OCI-LY3 (cell line): ENCODE measurements around the gene GPR42.

ENCODE experiments used
- H2AFZ ChIP-seq: fragments of 200-600, 300-600 bp; shearing (Covaris generic); 2 replicates; pipeline ENCODE4 v1.6.0; 2014; ENCODE audit warnings: antibody characterized with exemption, low read depth, low read length
- H3K27ac ChIP-seq: fragments of 200-600, 300-600 bp; sonication (generic); 2 replicates; pipeline ENCODE4 v1.5.1; 2014; ENCODE audit warnings: mild to moderate bottlenecking, low read length, moderate library complexity, mixed read lengths
- H3K27me3 ChIP-seq: fragments of 200-600, 300-600 bp; sonication (generic); 2 replicates; pipeline ENCODE4 v1.6.1; 2014; ENCODE audit warnings: low read depth, low read length, mixed read lengths
- H3K36me3 ChIP-seq: fragments of 200-600, 300-600 bp; sonication (generic); replicated peaks from 2 replicates; pipeline ENCODE3; 2014; ENCODE audit warnings: low read depth, low read length, mixed read lengths
- H3K4me1 ChIP-seq: fragments of 300-600, 200-600 bp; sonication (generic); 2 replicates; pipeline ENCODE4 v1.6.1; 2014; ENCODE audit warnings: low read length, mixed read lengths
- H3K4me2 ChIP-seq: fragments of 200-600, 300-600 bp; sonication (generic); 2 replicates; pipeline ENCODE4 v1.6.1; 2014; ENCODE audit warnings: low read length, mixed read lengths
- H3K4me3 ChIP-seq: fragments of 300-600, 200-600 bp; sonication (generic); 2 replicates; pipeline ENCODE4 v1.5.1; 2014; ENCODE audit warnings: antibody characterized with exemption, mild to moderate bottlenecking, low read length, moderate library complexity
- H3K79me2 ChIP-seq: fragments of 300-600, 200-600 bp; shearing (Covaris generic); 2 replicates; pipeline ENCODE4 v1.6.1; 2014; ENCODE audit warnings: mild to moderate bottlenecking, low read length, mixed read lengths
- H3K9ac ChIP-seq: fragments of 300-600, 200-600 bp; shearing (Covaris generic); 2 replicates; pipeline ENCODE4 v1.6.0; 2014; ENCODE audit warnings: mild to moderate bottlenecking, low read length, moderate library complexity
- H3K9me3 ChIP-seq: fragments of 200-600, 300-600 bp; shearing (Covaris generic); 2 replicates; pipeline ENCODE4 v1.6.1; 2014; ENCODE audit warnings: low read length, mixed read lengths; ENCODE audit not compliant: insufficient read depth
- H4K20me1 ChIP-seq: fragments of 200-600, 300-600 bp; sonication (generic); 2 replicates; pipeline ENCODE4 v1.6.1; 2016; ENCODE audit warnings: low read length, mixed read lengths; ENCODE audit not compliant: insufficient read depth
- CTCF ChIP-seq: fragments of 200-600, 300-600 bp; sonication (generic); IDR thresholded peaks from 2 replicates; pipeline ENCODE4 v1.5.1; 2014; ENCODE audit warnings: antibody characterized with exemption, low read length, low read depth
- EZH2phosphoT487 ChIP-seq: fragments of 200-600 bp; shearing (Covaris generic); IDR thresholded peaks from 2 replicates; pipeline ENCODE4 v1.6.1; 2018; ENCODE audit warnings: antibody characterized with exemption, mixed run types, low read depth

GPR42 gene

GRCh38 chr19:35348911-35349611 is 21.8 kb upstream of the GPR42 start:
- H3K4me3 ChIP-seq, result no peak overlapping the region
- TF ChIP-seq EZH2phosphoT487 (no peak), CTCF (no peak)
- no peaks in the 10 kb centered on the region for H4K20me1 ChIP-seq
- H3K9ac ChIP-seq, result peak overlapping the region; percentile 16; the same call in 1 of the 2 replicates
- peaks cover 43% of the 10 kb centered on the region for H3K36me3 ChIP-seq
- no peak overlapping the region for H2AFZ ChIP-seq
- H3K4me2 ChIP-seq, result peak overlapping the region; percentile 44; the same call in 1 of the 2 replicates
- no peaks in the 10 kb centered on the region for H3K9me3 ChIP-seq
- peak overlapping the region; percentile 97 for H3K27ac ChIP-seq
- H3K4me1 ChIP-seq, result peaks cover 67% of the 10 kb centered on the region
- H3K79me2 ChIP-seq, result no peaks in the 10 kb centered on the region
- no peaks in the 10 kb centered on the region for H3K27me3 ChIP-seq

DNA sequence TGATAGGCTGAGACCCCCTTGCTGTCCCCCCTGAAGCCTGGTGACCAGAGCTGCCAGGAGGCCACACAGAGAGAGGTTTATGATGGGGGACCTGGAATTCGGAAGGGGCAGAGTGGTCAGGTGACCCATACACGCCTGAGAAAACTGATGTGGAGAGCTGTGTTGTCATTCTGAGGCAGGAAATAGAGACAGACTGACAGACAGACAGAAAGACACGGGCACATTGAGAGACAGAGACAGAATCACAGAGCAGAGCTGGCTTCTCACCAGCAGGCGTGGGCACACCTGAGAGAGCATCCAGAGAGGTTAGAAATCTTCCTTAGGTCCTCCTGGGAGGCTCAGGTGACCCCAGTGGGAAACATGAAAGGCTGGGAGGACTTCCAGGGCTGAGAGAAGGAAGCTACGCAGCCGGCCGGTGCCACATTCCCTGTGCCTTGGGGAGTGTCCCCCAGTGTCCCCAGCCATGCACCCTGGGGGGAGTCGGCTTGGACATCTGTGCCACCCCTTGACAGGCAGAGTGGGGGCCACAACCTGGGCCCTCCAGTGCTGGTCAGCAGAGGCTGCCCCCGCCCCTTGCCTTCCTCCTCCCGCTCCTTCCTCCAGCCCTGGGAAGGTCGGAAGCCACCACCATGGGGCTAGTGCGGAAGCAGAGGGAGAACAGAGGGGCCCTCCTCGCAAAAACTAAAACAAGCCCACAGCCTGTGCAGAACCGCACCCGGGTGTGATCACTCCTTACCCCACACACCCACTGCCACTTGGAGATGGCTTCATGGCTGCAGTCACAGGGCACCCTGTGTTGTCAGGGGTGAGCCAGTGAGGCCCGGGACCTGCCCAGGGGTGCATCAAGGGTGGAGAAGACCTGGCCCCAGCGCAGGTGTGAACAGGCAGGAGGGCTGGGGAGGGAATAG is 21.0 kb upstream of the GPR42 start:
- Histone ChIP-seq H3K27ac (peak overlapping the region; percentile 97), H3K4me2 (peak overlapping the region; percentile 44; the same call in 1 of the 2 replicates), H3K36me3 (peaks cover 34% of the 10 kb centered on the region), H3K4me3 (no peak overlapping the region), H4K20me1 (no peaks in the 10 kb centered on the region), H3K4me1 (peaks cover 67% of the 10 kb centered on the region), H3K27me3 (no peaks in the 10 kb centered on the region), H3K9ac (peak overlapping the region; percentile 16; the same call in 1 of the 2 replicates), H3K79me2 (no peaks in the 10 kb centered on the region), H3K9me3 (no peaks in the 10 kb centered on the region), H2AFZ (no peak overlapping the region)
- TF ChIP-seq EZH2phosphoT487 (no peak), CTCF (no peak)

- TF ChIP-seq EZH2phosphoT487 (no peak), CTCF (no peak)
- no peaks in the 10 kb centered on the region for H3K9me3 ChIP-seq
- H2AFZ ChIP-seq, result no peak overlapping the region
- no peaks in the 10 kb centered on the region for H3K79me2 ChIP-seq
- H3K9ac ChIP-seq, result no peak overlapping the region
- no peak overlapping the region for H3K4me3 ChIP-seq
- H4K20me1 ChIP-seq, result no peaks in the 10 kb centered on the region
- peaks cover 63% of the 10 kb centered on the region for H3K4me1 ChIP-seq
- H3K36me3 ChIP-seq, result peaks cover 30% of the 10 kb centered on the region
- no peak overlapping the region for H3K27ac ChIP-seq
- no peaks in the 10 kb centered on the region for H3K27me3 ChIP-seq
- H3K4me2 ChIP-seq, result 0 out of 2 replicates have a peak overlapping the region, but pooled peaks have one; percentile 44
Observed at GRCh38 chr19:35350591-35350990, 20.3 kb upstream of the GPR42 start.
